ENCODE data around the gene ETV1. TPM values are rescaled to one million over a fixed set of nuclear protein-coding genes. Genes with fewer than 3 reads are reported as not detected.
A peak's percentile ranks its signal among the peaks of the same experiment; 100 is the strongest.

Gene ETV1
- total RNA-seq, 1 experiment from 2014 or later, result 68.5 TPM

DNA sequence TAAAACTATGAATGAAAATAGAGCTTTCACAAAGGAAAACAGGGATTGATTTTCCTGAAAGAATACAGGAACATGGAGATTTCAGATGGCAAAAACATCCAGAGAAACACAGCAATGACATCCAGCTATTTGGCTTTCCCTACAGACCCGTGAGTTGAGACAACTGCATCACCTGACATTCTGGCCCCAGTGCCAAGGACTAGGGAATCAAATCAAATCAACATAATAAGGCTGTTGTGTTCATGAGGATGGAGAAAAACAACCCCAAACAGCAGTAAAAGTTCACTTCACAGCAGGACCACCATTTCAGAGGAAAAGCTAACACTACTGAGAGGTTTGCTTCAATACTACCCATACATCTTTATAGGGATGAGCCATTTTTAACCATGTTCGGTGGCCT lies 25.5 kb downstream of the ETV1 start:
- Mint-ChIP-seq H3K27me3 (ENCODE audit: low read depth) (no peaks in the 10 kb centered on the region), H3K9me3 (no peaks in the 10 kb centered on the region), H3K4me1 (peaks cover 11 to 13% of the 10 kb centered on the region in 2 experiments), H3K36me3 (ENCODE audit: insufficient read depth in 1 of 3, low read depth in 3 of 3) (peaks cover 0 to 4% (median 0%) of the 10 kb centered on the region in 3 experiments; a peak in 1 of 7 replicates), H3K27ac (peak overlapping the region; percentile 25 to 83 (median 40); a peak in 3 of 7 replicates), H3K4me3 (peak overlapping the region in 1 of 2 experiments; percentile 35; a peak in 1 of 5 replicates)
- no peak overlapping the region for H4K91ac ChIP-seq (ENCODE audit: insufficient read length, low read depth, low read length)
- no peak overlapping the region for H3T11ph ChIP-seq (ENCODE audit: low read length)
- H3K23ac ChIP-seq (ENCODE audit: insufficient read length, low read depth, low read length), result no peak overlapping the region
- H3K23me2 ChIP-seq (ENCODE audit: insufficient read length, low read depth, low read length, poor library complexity, severe bottlenecking), result no peaks in the 10 kb centered on the region
- H3K79me2 ChIP-seq (ENCODE audit: insufficient read depth, low read length), result no peaks in the 10 kb centered on the region; the same call in 1 of the 2 replicates
- H3K4ac ChIP-seq (ENCODE audit: low read depth, low read length), result no peak overlapping the region
- no peak overlapping the region for H3K14ac ChIP-seq (ENCODE audit: insufficient read depth, low read length)
- H2BK15ac ChIP-seq (ENCODE audit: low read depth, low read length), result no peak overlapping the region
- no peak overlapping the region for H2BK120ac ChIP-seq (ENCODE audit: low read depth, low read length, poor library complexity, severe bottlenecking)
- TF ChIP-seq, protein P1, sequence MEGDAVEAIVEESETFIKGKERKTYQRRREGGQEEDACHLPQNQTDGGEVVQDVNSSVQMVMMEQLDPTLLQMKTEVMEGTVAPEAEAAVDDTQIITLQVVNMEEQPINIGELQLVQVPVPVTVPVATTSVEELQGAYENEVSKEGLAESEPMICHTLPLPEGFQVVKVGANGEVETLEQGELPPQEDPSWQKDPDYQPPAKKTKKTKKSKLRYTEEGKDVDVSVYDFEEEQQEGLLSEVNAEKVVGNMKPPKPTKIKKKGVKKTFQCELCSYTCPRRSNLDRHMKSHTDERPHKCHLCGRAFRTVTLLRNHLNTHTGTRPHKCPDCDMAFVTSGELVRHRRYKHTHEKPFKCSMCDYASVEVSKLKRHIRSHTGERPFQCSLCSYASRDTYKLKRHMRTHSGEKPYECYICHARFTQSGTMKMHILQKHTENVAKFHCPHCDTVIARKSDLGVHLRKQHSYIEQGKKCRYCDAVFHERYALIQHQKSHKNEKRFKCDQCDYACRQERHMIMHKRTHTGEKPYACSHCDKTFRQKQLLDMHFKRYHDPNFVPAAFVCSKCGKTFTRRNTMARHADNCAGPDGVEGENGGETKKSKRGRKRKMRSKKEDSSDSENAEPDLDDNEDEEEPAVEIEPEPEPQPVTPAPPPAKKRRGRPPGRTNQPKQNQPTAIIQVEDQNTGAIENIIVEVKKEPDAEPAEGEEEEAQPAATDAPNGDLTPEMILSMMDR (conservative IDR thresholded peaks at IDR 0.05), result no peak
- no peak overlapping the region for H2AFZ ChIP-seq (ENCODE audit: low read length)
- H4K8ac ChIP-seq (replicated peaks; ENCODE audit: insufficient read length, low read depth, low read length), result no peak overlapping the region
- H4K20me1 ChIP-seq (ENCODE audit: control insufficient read depth, insufficient read depth, insufficient read length), result no peaks in the 10 kb centered on the region
- H2BK12ac ChIP-seq (ENCODE audit: insufficient read length, low read depth, low read length), result no peak overlapping the region
- no peaks in the 10 kb centered on the region for H3K79me1 ChIP-seq (ENCODE audit: insufficient read depth, low read depth, low read length, poor library complexity, severe bottlenecking)
- no peak overlapping the region for H2BK5ac ChIP-seq (ENCODE audit: insufficient read length, low read length)
- H3K18ac ChIP-seq (ENCODE audit: insufficient read length, low read depth, low read length), result no peak overlapping the region
- no CpG with 5 or more reads among the region's 2 CpGs for whole genome bisulfite sequencing (ENCODE audit: extremely low coverage, insufficient read length, low lambda C conversion rate)
- no peaks in the 10 kb centered on the region for H3K9me3 ChIP-seq (ENCODE audit: control insufficient read depth, low read depth, low read length)
- no peak overlapping the region for H2AK5ac ChIP-seq (ENCODE audit: insufficient read length, low read length)
- H4K5ac ChIP-seq (ENCODE audit: insufficient read length, low read depth, low read length), result peak overlapping the region; percentile 60
- DNase-seq, result no peak
- no peak overlapping the region for H3K9ac ChIP-seq (ENCODE audit: extremely low read depth, insufficient read length, low read length)
- H2BK20ac ChIP-seq (ENCODE audit: low read depth, low read length, poor library complexity, severe bottlenecking), result no peak overlapping the region
- H3K4me2 ChIP-seq (ENCODE audit: insufficient read depth, insufficient read length, low read length), result no peak overlapping the region
- peaks cover 3% of the 10 kb centered on the region; the same call in 1 of the 2 replicates for H3K4me1 ChIP-seq (ENCODE audit: insufficient read depth, low read length)
- H3K56ac ChIP-seq (ENCODE audit: insufficient read length, low read depth, low read length), result no peak overlapping the region
- H3K27me3 ChIP-seq (ENCODE audit: insufficient read depth, low read length), result no peaks in the 10 kb centered on the region
- no peak overlapping the region for H3K27ac ChIP-seq (ENCODE audit: insufficient read length, low read depth, low read length)
